Measurements from ENCODE around the gene DPF3. TPM values are rescaled to one million over a fixed set of nuclear protein-coding genes. Genes with fewer than 3 reads are reported as not detected.

Gene DPF3
- total RNA-seq, 2 experiments from 2014 or later: 0.48 to 1.2 TPM

GRCh38 chr14:72603639-72604038, 290.3 kb downstream of the DPF3 start:
- POLR2A ChIA-PET: no interaction called here

GRCh38 chr14:72600551-72601330, 293.2 kb downstream of the DPF3 start:
- POLR2A ChIA-PET: no interaction called here
- CTCF ChIA-PET: no interaction called here

More at GRCh38 chr14:72603639-72604038, 290.3 kb downstream of the DPF3 start:
- CTCF ChIA-PET: no interaction called here

GRCh38 chr14:72599579-72600470, 294.1 kb downstream of the DPF3 start:
- POLR2A ChIA-PET: no interaction called here

GRCh38 chr14:72598306-72598705, 295.6 kb downstream of the DPF3 start:
- ChIA-PET POLR2A (no interaction called here), CTCF (no interaction called here)

More at GRCh38 chr14:72599579-72600470, 294.1 kb downstream of the DPF3 start:
- CTCF ChIA-PET: interaction anchor here (0.7 kb wide), 1 partner anchor 31 kb away, joined by 3 read pairs; no protein-coding TSS in a partner anchor

GRCh38 chr14:72597252-72598233, 296.4 kb downstream of the DPF3 start:
- POLR2A ChIA-PET: no interaction called here
- CTCF ChIA-PET: no interaction called here

- ChIA-PET POLR2A (no interaction called here), CTCF (no interaction called here)
These were observed 298.6 kb downstream of the DPF3 start for GRCh38 chr14:72595152-72595862.

- ChIA-PET CTCF (no interaction called here), POLR2A (no interaction called here)
These were observed 299.6 kb downstream of the DPF3 start for GRCh38 chr14:72594099-72594901.

GRCh38 chr14:72591391-72591790, 302.5 kb downstream of the DPF3 start:
- CTCF ChIA-PET: no interaction called here
- POLR2A ChIA-PET: no interaction called here

- CTCF ChIA-PET: no interaction called here
- POLR2A ChIA-PET: no interaction called here
These were observed 303.3 kb downstream of the DPF3 start for GRCh38 chr14:72590577-72590976.

- POLR2A ChIA-PET: no interaction called here
- CTCF ChIA-PET: no interaction called here
These were observed 304.2 kb downstream of the DPF3 start for GRCh38 chr14:72589652-72590051.

GRCh38 chr14:72588521-72588920, 305.4 kb downstream of the DPF3 start:
- ChIA-PET CTCF (no interaction called here), POLR2A (no interaction called here)

GRCh38 chr14:72583316-72584272, 310.3 kb downstream of the DPF3 start:
- ChIA-PET POLR2A (no interaction called here), CTCF (no interaction called here)

- ChIA-PET POLR2A (no interaction called here), CTCF (no interaction called here)
These were observed 311.3 kb downstream of the DPF3 start for GRCh38 chr14:72582582-72582981.

- POLR2A ChIA-PET: no interaction called here
- CTCF ChIA-PET: no interaction called here
These were observed 315.4 kb downstream of the DPF3 start for GRCh38 chr14:72578514-72578913.

- POLR2A ChIA-PET: no interaction called here
These were observed 316.4 kb downstream of the DPF3 start for GRCh38 chr14:72577521-72577920.

GRCh38 chr14:72576258-72576657, 317.6 kb downstream of the DPF3 start:
- ChIA-PET CTCF (no interaction called here), POLR2A (no interaction called here)

More at GRCh38 chr14:72577521-72577920, 316.4 kb downstream of the DPF3 start:
- CTCF ChIA-PET: no interaction called here

GRCh38 chr14:72574715-72575114, 319.2 kb downstream of the DPF3 start:
- POLR2A ChIA-PET: no interaction called here
- CTCF ChIA-PET: no interaction called here

Measured in activated CD8-positive, alpha-beta memory T cell treated with anti-CD3 and anti-CD28 coated beads for 36 hours (primary cell).